Ecto neural progenitor cell (in vitro differentiated cells): ENCODE measurements around the gene CHAC1.
A peak's percentile ranks its signal among the peaks of the same experiment; 100 is the strongest.

Experiments
- DNase-seq: peaks from one replicate; pipeline ENCODE4 v3.0.0-alpha.2; 2018; ENCODE audit warnings: low spot score

Gene CHAC1

GRCh38 chr15:40923551-40923950, 29.7 kb upstream of the CHAC1 start:
- DNase-seq = no peak

DNA sequence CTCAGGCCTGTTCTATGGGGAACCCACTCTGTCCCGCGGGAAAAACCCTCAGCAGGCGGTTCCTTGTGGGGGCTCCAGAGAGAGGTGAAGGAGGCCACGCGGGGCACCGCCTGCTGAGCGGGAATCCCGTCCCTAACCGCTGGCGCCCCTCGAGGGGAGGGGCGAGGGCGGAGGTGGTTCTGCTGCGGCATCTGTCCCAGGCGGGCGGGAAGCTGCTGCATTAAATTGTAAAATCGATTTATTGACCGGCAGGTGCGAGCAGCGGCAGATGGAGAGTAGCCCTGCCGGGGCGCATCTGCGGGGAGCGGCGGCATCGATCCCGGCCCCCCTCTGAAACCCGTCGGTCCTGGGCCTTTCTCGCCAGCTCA, 27.8 kb upstream of the CHAC1 start:
- DNase-seq = no peak

GRCh38 chr15:40925863-40926658, 27.2 kb upstream of the CHAC1 start:
- DNase-seq = peak; percentile 81

DNA sequence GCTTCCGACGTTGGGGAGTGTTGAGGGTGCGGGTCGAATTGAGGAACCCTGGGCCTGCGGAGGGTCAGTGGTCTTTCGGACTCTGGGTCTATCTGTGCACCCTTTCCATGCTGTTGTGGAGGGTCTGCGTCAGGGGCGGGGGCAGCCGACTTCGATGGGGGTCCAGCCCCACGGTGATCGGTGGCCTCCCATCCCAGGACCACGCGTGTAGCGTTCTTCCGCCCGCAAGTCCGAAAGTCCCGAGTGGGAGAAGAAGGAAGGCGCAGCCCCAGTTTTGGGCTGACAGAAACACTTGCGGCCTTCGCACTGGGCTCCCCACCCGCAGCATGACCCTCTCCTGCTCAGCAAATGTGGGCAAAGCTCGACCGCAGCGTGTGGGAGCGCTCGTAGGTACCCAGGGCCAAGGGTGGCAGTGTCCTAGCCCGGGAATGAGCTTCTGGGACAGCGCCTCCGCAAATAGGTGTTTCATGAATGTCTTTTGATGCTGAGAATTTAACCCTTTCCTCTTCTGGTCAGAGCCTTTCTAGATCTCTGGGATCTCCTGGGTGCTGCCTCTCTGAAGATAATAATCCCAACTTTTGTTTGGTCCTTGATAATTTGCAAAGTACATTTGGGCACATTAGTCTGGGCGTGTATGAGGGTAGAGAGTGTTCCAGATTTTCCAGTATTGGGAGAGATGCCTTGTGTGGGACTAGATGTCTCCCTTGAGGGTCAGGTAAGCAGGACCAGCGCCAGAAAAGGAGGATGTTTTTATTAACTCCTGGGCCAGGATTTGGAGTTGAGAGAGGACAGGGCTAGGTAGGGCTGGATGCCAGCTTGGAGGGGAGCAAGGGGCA, 26.4 kb upstream of the CHAC1 start:
- no peak for DNase-seq

DNA sequence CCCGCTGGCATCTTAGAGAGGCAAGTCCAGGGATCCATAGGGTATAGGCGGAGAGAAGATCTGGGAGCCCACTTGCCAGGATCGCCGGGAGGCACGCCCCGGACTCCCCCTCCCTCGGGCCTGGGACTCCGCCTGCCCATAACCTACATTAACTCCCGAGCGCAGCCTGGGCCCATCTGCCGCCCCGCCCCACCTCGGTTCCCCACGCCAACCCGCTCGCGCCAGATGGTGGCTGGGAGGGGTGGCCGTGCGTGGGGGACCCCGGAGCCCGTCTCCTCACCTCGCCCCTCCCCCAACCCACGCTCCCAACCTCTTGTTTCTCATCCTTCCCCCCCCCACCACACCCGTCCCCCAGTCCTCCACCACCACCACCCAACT, 25.8 kb upstream of the CHAC1 start:
- no peak for DNase-seq

DNA sequence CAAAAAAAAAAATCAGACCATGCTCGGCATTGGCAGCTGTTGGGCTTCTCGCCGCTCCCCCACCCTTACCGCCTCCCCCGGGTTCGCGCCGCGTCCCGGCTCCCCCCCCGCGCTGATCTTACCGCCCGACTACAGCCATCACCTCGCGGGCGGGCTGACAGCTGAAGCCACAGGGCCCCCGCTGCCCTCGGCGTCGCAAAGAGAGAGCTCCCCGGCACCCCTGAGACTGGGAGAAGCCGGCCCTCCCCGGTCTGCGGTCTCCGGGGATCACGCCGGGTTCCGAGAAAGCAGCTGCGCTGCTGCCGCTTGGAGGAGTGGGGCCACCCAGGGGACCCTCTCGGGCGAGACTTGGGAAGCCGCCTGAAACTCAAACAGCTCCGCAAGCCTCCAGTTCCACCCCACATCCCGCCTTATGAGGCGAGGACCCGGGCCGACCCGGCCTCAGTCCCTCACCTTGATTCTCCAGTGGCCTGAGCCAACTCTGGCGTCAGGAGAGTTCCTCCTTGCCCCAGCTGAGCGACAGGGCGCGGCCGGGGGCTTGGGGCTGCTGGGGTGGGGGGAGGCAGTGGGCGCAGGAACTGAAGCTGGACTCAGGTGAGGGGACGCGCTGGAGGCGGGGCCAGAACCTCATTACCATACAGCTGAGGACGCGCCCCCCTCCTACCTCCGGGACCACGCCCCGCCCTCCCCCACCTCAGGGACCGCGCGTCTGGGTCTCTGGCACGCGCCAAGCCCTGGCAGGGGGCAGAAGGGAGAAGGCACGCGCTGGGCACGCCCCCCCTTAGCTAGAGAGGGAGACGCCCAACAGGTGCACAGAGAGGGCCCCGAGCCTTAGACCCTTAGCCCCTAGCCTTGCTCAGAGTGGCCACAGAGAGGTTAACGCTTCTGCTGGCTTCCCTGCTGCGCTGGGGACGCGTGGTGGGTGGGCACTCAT, 25.1 kb upstream of the CHAC1 start:
- DNase-seq = no peak

DNA sequence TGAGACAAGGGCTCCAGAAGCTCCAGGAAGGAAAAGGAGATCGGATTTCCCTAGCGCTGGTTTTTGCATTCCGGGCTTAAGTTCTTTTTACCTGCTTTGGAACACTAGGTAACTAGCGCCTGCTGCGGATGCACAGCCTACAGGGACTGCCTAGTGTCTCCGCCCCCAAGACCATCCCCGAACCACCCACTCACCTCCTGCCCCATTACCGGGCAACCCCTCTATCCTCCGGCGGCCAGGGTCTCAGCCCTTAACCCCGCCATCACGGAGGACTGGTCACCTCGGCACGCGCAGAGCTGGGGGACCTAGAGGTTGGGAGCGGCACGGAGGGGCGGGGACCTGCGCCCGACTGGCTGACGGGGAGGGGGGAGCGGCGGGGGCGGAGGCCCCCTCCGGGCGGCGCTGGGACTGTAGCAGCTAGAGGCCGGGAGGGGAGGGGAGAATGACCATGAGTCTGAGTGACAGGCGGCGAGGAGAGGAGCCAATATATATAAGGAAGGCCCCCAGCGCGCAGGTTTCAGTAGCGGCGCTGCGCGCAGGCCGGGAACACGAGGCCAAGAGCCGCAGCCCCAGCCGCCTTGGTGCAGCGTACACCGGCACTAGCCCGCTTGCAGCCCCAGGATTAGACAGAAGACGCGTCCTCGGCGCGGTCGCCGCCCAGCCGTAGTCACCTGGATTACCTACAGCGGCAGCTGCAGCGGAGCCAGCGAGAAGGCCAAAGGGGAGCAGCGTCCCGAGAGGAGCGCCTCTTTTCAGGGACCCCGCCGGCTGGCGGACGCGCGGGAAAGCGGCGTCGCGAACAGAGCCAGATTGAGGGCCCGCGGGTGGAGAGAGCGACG, 24.2 kb upstream of the CHAC1 start, which contains the start of gene DLL4:
Gene DLL4, plus strand, starts transcription at position 520 of the 839 bp plus-strand sequence. CDS start 329 bp downstream, outside the sequence.
- peak; percentile 80 for DNase-seq

- DNase-seq = peak; percentile 86
Measured at GRCh38 chr15:40929660-40930429, 23.4 kb upstream of the CHAC1 start.

DNA sequence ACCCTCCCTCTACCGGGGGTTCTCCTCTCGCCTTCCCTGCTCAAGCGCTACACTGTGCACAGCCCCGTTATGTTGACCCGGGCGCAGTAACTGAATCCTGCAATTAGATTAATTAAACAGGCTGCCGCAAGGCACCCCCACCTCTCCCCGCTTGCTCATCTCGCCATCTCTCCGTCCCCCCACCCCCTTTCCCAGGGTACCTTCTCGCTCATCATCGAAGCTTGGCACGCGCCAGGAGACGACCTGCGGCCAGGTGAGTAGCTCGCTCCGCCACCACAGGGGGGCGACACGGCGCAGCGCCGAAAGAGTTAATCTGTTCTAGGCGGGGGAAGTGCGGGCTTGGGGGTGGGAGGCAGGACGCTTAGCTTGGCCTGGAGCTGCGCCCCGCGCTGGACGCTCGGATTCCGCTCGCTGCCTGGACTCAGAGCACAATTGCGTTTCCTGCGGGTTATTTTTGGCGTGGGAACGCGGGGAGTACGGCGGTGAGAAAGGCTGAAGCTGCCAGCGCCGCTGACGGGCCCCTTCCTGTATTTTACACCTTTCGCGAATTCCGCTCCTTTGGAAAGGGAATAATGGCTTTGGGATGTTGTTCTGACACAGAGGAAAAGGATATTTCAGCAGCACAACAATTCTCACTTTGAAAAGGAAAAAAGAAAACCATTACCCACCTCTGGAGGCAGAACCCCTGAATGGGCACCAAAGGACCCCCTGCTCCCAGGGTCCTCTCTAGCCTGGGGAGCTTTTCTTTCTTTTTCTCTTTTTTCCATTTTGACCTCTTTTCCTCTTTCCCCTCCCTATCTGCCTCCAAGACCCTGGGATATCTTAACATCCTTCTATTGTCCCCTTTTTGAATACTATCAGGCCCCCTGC, 22.6 kb upstream of the CHAC1 start:
- peak; percentile 79 for DNase-seq

GRCh38 chr15:40931300-40932142, 21.8 kb upstream of the CHAC1 start:
- DNase-seq = no peak

GRCh38 chr15:40932156-40932555, 21.1 kb upstream of the CHAC1 start:
- DNase-seq = no peak

DNA sequence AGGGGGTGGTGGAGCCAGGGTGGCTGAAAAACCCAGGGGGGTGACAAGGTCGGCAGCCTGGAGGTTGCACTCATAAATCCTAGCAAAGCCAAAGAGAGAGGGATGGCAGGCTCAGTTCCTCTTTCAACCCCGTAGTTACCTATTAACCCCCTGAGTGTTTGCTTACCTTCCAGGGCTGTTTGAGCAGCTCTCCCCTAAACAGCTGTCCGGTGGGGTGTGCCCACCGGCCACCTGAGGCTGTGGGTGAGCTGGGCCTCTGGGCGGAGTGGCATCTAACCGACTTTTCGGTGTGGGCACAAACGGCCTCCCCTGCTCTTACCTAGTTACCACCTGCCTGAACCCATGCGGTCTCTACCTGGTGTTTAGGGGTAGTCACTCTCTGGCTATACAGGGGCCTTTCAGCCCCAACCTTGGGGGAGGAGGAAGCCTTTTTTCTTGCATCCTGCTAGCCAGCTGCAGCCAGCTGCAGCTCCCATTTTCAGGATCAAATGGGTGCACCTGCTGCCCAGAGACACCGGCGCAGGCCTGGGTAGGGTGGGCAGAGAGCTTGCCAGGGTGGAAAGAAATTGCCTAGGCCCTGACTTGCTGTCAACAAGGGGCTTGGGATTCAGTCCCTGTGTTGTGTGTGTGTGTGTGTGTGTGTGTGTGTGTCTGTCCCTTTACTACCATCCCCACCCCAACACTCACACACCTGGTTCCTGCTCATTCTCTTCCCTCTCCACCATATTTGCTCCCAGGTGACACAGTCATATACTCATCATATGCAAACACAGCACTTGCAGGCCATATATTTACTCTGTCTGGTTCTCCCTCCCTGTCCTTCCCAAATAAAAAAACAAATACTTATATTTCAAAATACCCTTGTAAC, 20.4 kb upstream of the CHAC1 start:
- DNase-seq = no peak

DNA sequence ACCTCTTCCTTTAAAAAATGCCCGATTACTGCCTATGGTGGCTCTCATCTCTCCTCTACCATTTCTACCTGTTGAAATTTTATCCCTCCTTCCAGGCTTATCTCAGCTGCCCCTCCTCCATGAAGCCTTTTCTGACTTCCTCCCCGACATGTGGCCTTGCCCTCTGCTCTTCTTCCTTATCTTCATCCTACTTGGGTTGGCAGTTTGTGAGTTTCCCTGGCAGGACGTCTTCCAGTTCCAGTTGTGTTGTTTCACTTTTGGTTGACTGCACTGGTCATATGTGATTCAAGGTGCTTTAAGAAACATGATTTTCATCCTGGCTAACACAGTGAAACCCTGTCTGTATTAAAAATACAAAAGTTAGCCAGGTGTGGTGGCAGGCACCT, 19.8 kb upstream of the CHAC1 start:
- no peak for DNase-seq

DNA sequence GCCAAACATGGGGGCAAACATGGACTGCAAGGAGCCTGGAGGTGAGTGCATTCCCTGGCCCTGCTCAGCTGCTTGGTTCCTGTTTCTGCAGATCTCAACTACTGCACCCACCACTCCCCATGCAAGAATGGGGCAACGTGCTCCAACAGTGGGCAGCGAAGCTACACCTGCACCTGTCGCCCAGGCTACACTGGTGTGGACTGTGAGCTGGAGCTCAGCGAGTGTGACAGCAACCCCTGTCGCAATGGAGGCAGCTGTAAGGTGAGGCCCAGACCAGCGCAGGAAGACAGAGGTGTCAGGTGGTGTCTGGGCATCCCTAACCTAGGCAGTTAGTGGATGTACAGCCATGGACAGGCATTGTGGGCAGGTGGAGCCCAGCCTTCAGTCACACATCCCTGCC, 18.8 kb upstream of the CHAC1 start:
- no peak for DNase-seq

DNA sequence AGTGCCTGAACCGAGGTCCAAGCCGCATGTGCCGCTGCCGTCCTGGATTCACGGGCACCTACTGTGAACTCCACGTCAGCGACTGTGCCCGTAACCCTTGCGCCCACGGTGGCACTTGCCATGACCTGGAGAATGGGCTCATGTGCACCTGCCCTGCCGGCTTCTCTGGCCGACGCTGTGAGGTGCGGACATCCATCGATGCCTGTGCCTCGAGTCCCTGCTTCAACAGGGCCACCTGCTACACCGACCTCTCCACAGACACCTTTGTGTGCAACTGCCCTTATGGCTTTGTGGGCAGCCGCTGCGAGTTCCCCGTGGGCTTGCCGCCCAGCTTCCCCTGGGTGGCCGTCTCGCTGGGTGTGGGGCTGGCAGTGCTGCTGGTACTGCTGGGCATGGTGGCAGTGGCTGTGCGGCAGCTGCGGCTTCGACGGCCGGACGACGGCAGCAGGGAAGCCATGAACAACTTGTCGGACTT, 17.0 kb upstream of the CHAC1 start:
- no peak for DNase-seq

DNA sequence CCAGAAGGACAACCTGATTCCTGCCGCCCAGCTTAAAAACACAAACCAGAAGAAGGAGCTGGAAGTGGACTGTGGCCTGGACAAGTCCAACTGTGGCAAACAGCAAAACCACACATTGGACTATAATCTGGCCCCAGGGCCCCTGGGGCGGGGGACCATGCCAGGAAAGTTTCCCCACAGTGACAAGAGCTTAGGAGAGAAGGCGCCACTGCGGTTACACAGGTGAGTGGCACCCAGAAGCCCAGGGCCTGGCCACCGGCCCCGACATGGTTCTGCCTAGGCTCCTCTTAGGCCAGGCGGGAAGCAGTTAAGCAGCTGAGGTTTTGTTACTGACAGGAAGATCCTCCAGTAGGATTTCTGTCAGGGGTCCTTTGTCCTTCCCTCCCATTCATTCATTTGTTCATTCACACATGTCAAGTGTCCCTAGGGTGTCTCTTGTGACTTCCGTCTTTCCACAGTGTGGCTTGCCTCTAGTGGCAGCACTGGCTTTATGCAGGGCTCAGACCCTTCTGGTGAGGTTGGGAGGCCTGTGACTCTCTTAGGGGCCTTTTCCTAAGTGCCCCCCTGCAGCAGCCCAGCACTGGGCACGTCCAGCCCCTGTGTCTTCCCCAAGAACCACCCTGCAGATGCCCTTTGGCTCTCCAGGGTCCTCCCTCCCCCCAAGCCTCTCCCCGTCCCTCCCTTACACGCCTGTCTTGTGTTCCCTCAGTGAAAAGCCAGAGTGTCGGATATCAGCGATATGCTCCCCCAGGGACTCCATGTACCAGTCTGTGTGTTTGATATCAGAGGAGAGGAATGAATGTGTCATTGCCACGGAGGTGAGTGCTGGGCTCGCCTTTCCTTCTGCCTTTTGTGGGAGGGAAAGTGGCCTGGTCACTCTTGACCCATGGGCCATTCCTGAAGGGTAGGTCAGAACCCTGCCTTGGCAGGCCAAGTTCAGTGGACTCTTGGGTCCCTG, 16.3 kb upstream of the CHAC1 start:
- no peak for DNase-seq
